ENCODE data around the gene ROR1. TPM values are rescaled to one million over a fixed set of nuclear protein-coding genes. Genes with fewer than 3 reads are reported as not detected.
A peak's percentile ranks its signal among the peaks of the same experiment; 100 is the strongest.

Gene ROR1
- total RNA-seq = under 1 TPM in 1 of 2 donors, not detected in 1; 0.25 TPM

GRCh38 chr1:63773815-63774616 lies at the start of gene ROR1:
Gene ROR1 (plus strand): TSS chr1:63774017.
- DNase-seq (ENCODE audit: low spot score in 2 of 2) (peak in 1 of 2 donors; percentile 74), ATAC-seq (peak; percentile 88 to 99)
- peaks cover 7 to 12% of the 10 kb centered on the region in 2 donors for H3K36me3 Mint-ChIP-seq
- no peak within 1 kb of the TSS for H3K27ac Mint-ChIP-seq
- no peaks in the 10 kb centered on the region for H3K9me3 Mint-ChIP-seq

GRCh38 chr1:63724375-63724899 lies 49.4 kb upstream of the ROR1 start:
- H3K9me3 Mint-ChIP-seq = no peaks in the 10 kb centered on the region
- H3K36me3 Mint-ChIP-seq = no peaks in the 10 kb centered on the region
- no peak overlapping the region for H3K27ac Mint-ChIP-seq
- ATAC-seq (no peak), DNase-seq (ENCODE audit: low spot score in 2 of 2) (no peak)

GRCh38 chr1:63728611-63729226 lies 45.1 kb upstream of the ROR1 start:
- DNase-seq (ENCODE audit: low spot score in 2 of 2) (no peak), ATAC-seq (no peak)
- Mint-ChIP-seq H3K36me3 (no peaks in the 10 kb centered on the region), H3K9me3 (no peaks in the 10 kb centered on the region), H3K27ac (no peak overlapping the region)

GRCh38 chr1:63729227-63729620 lies 44.6 kb upstream of the ROR1 start:
- no peaks in the 10 kb centered on the region for H3K9me3 Mint-ChIP-seq
- no peak overlapping the region for H3K27ac Mint-ChIP-seq
- ATAC-seq (no peak), DNase-seq (ENCODE audit: low spot score in 2 of 2) (no peak)
- H3K36me3 Mint-ChIP-seq = no peaks in the 10 kb centered on the region

- DNase-seq (ENCODE audit: low spot score in 2 of 2) (no peak), ATAC-seq (no peak)
- H3K36me3 Mint-ChIP-seq = no peaks in the 10 kb centered on the region
- no peaks in the 10 kb centered on the region for H3K9me3 Mint-ChIP-seq
- H3K27ac Mint-ChIP-seq = no peak overlapping the region
These were observed 43.6 kb upstream of the ROR1 start for GRCh38 chr1:63730211-63730610.

GRCh38 chr1:63731117-63732043 lies 42.4 kb upstream of the ROR1 start:
- DNase-seq (ENCODE audit: low spot score in 2 of 2) = no peak
- H3K36me3 Mint-ChIP-seq = no peaks in the 10 kb centered on the region
- no peaks in the 10 kb centered on the region for H3K9me3 Mint-ChIP-seq
- ATAC-seq = no peak
- H3K27ac Mint-ChIP-seq = no peak overlapping the region

GRCh38 chr1:63732666-63733065 lies 41.2 kb upstream of the ROR1 start:
- no peak overlapping the region for H3K27ac Mint-ChIP-seq
- no peak for ATAC-seq
- no peaks in the 10 kb centered on the region for H3K36me3 Mint-ChIP-seq
- DNase-seq (ENCODE audit: low spot score in 2 of 2) = no peak
- no peaks in the 10 kb centered on the region for H3K9me3 Mint-ChIP-seq

GRCh38 chr1:63738772-63739171 lies 35.0 kb upstream of the ROR1 start:
- no peak for ATAC-seq

GRCh38 chr1:63739452-63739851 lies 34.4 kb upstream of the ROR1 start:
- no peak for DNase-seq (ENCODE audit: low spot score in 2 of 2)
- no peaks in the 10 kb centered on the region for H3K9me3 Mint-ChIP-seq

More at GRCh38 chr1:63738772-63739171, 35.0 kb upstream of the ROR1 start:
- DNase-seq (ENCODE audit: low spot score in 2 of 2) = no peak
- H3K36me3 Mint-ChIP-seq = peaks cover 0 to 6% of the 10 kb centered on the region in 2 donors
- no peak overlapping the region for H3K27ac Mint-ChIP-seq
- no peaks in the 10 kb centered on the region for H3K9me3 Mint-ChIP-seq

GRCh38 chr1:63740432-63740831 lies 33.4 kb upstream of the ROR1 start:
- Mint-ChIP-seq H3K9me3 (no peaks in the 10 kb centered on the region), H3K27ac (no peak overlapping the region), H3K36me3 (peaks cover 0 to 6% of the 10 kb centered on the region in 2 donors)
- ATAC-seq = no peak
- no peak for DNase-seq (ENCODE audit: low spot score in 2 of 2)

More at GRCh38 chr1:63739452-63739851, 34.4 kb upstream of the ROR1 start:
- no peak overlapping the region for H3K27ac Mint-ChIP-seq
- H3K36me3 Mint-ChIP-seq = peaks cover 0 to 6% of the 10 kb centered on the region in 2 donors
- no peak for ATAC-seq

GRCh38 chr1:63742526-63742925 lies 31.3 kb upstream of the ROR1 start:
- no peaks in the 10 kb centered on the region for H3K9me3 Mint-ChIP-seq
- peaks cover 0 to 6% of the 10 kb centered on the region in 2 donors for H3K36me3 Mint-ChIP-seq
- DNase-seq (ENCODE audit: low spot score in 2 of 2) (no peak), ATAC-seq (peak in 1 of 2 donors; percentile 40)
- H3K27ac Mint-ChIP-seq = peak overlapping the region in 1 of 2 donors; percentile 2

- Mint-ChIP-seq H3K27ac (no peak overlapping the region), H3K36me3 (peaks cover 0 to 6% of the 10 kb centered on the region in 2 donors), H3K9me3 (no peaks in the 10 kb centered on the region)
- no peak for ATAC-seq
- no peak for DNase-seq (ENCODE audit: low spot score in 2 of 2)
These were observed 30.0 kb upstream of the ROR1 start for GRCh38 chr1:63743781-63744180.

GRCh38 chr1:63746129-63746864 lies 27.5 kb upstream of the ROR1 start:
- DNase-seq (ENCODE audit: low spot score in 2 of 2) (peak in 1 of 2 donors; percentile 61), ATAC-seq (peak; percentile 91 to 99)
- no peaks in the 10 kb centered on the region for H3K9me3 Mint-ChIP-seq
- H3K36me3 Mint-ChIP-seq = peaks cover 0 to 6% of the 10 kb centered on the region in 2 donors
- H3K27ac Mint-ChIP-seq = peak overlapping the region in 1 of 2 donors; percentile 89

- Mint-ChIP-seq H3K9me3 (no peaks in the 10 kb centered on the region), H3K27ac (no peak overlapping the region), H3K36me3 (peaks cover 0 to 6% of the 10 kb centered on the region in 2 donors)
- ATAC-seq = no peak
- no peak for DNase-seq (ENCODE audit: low spot score in 2 of 2)
These were observed 26.4 kb upstream of the ROR1 start for GRCh38 chr1:63747445-63747844.

- ATAC-seq (no peak), DNase-seq (ENCODE audit: low spot score in 2 of 2) (no peak)
- Mint-ChIP-seq H3K36me3 (peaks cover 0 to under 1% of the 10 kb centered on the region in 2 donors), H3K9me3 (no peaks in the 10 kb centered on the region), H3K27ac (no peak overlapping the region)
These were observed 25.7 kb upstream of the ROR1 start for GRCh38 chr1:63748046-63748580.

GRCh38 chr1:63748641-63749040 lies 25.2 kb upstream of the ROR1 start:
- no peak for ATAC-seq
- Mint-ChIP-seq H3K9me3 (no peaks in the 10 kb centered on the region), H3K36me3 (no peaks in the 10 kb centered on the region), H3K27ac (no peak overlapping the region)
- no peak for DNase-seq (ENCODE audit: low spot score in 2 of 2)
